GM23248 (cell line): Measurements from ENCODE around the gene ORM2.

Experiments
- EZH2 ChIP-seq: fragments of 200-600 bp; sonication (generic); IDR thresholded peaks from 2 replicates; pipeline ENCODE4 v1.6.1; 2018; ENCODE audit warnings: antibody characterized with exemption, mild to moderate bottlenecking; ENCODE audit not compliant: insufficient read depth, poor library complexity, severe bottlenecking
- EZH2phosphoT487 ChIP-seq: fragments of 200-600 bp; sonication (generic); IDR thresholded peaks from 2 replicates; pipeline ENCODE4 v1.6.1; 2018; ENCODE audit warnings: antibody characterized with exemption, moderate library complexity, mild to moderate bottlenecking, low read depth; ENCODE audit not compliant: insufficient read depth

GRCh38 chr9:114341991-114342390 lies 12.3 kb downstream of the ORM2 start:
- TF ChIP-seq EZH2 (no peak), EZH2phosphoT487 (no peak)
